ENCODE measurements around the gene JMJD1C. TPM values are rescaled to one million over a fixed set of nuclear protein-coding genes. Genes with fewer than 3 reads are reported as not detected.
A peak's percentile ranks its signal among the peaks of the same experiment; 100 is the strongest.

Gene JMJD1C
- total RNA-seq, 1 donor from 2014 or later: 34.6 TPM

- Histone ChIP-seq H3K9me3 (replicated peaks) (no peaks in the 10 kb centered on the region), H3K36me3 (no peaks in the 10 kb centered on the region), H3K4me1 (peaks cover 46% of the 10 kb centered on the region), H3K27me3 (ENCODE audit: low read depth) (no peaks in the 10 kb centered on the region), H3K4me3 (peak overlapping the region; percentile 12), H3K27ac (replicated peaks) (peak overlapping the region; percentile 21)
- TF ChIP-seq CTCF (IDR thresholded peaks at IDR 0.05; ENCODE audit: borderline replicate concordance): no peak
- DNase-seq: no peak
- intact Hi-C loops (cut with micrococcal nuclease): no loop called here
These were observed 50.0 kb downstream of the JMJD1C start for GRCh38 chr10:63415640-63416244.

- no peak overlapping the region for H3K27ac ChIP-seq (replicated peaks)
- TF ChIP-seq CTCF (IDR thresholded peaks at IDR 0.05; ENCODE audit: borderline replicate concordance): no peak
- intact Hi-C loops (cut with micrococcal nuclease): no loop called here
- no peaks in the 10 kb centered on the region for H3K36me3 ChIP-seq
- H3K27me3 ChIP-seq (ENCODE audit: low read depth): no peaks in the 10 kb centered on the region
- peaks cover 57% of the 10 kb centered on the region for H3K4me1 ChIP-seq
- no peaks in the 10 kb centered on the region for H3K9me3 ChIP-seq (replicated peaks)
- no peak overlapping the region for H3K4me3 ChIP-seq
- DNase-seq: no peak
These were observed 51.1 kb downstream of the JMJD1C start for GRCh38 chr10:63414481-63415260.

- TF ChIP-seq CTCF (IDR thresholded peaks at IDR 0.05; ENCODE audit: borderline replicate concordance): no peak
- no peaks in the 10 kb centered on the region for H3K9me3 ChIP-seq (replicated peaks)
- H3K4me3 ChIP-seq: no peak overlapping the region
- DNase-seq: no peak
- peaks cover 61% of the 10 kb centered on the region for H3K4me1 ChIP-seq
- no peak overlapping the region for H3K27ac ChIP-seq (replicated peaks)
- no peaks in the 10 kb centered on the region for H3K36me3 ChIP-seq
- intact Hi-C loops (cut with micrococcal nuclease): no loop called here
- H3K27me3 ChIP-seq (ENCODE audit: low read depth): no peaks in the 10 kb centered on the region
These were observed 52.3 kb downstream of the JMJD1C start for GRCh38 chr10:63413429-63413828.

GRCh38 chr10:63412304-63412703 is 53.5 kb downstream of the JMJD1C start:
- no peaks in the 10 kb centered on the region for H3K36me3 ChIP-seq
- no peak for TF ChIP-seq CTCF (IDR thresholded peaks at IDR 0.05; ENCODE audit: borderline replicate concordance)
- DNase-seq: no peak
- no peak overlapping the region for H3K27ac ChIP-seq (replicated peaks)
- intact Hi-C loops (cut with micrococcal nuclease): no loop called here
- H3K4me1 ChIP-seq: peaks cover 51% of the 10 kb centered on the region
- no peaks in the 10 kb centered on the region for H3K27me3 ChIP-seq (ENCODE audit: low read depth)
- no peaks in the 10 kb centered on the region for H3K9me3 ChIP-seq (replicated peaks)
- no peak overlapping the region for H3K4me3 ChIP-seq

GRCh38 chr10:63410633-63411032 is 55.1 kb downstream of the JMJD1C start:
- no peak for DNase-seq
- H3K36me3 ChIP-seq: no peaks in the 10 kb centered on the region
- H3K27me3 ChIP-seq (ENCODE audit: low read depth): no peaks in the 10 kb centered on the region
- no peaks in the 10 kb centered on the region for H3K9me3 ChIP-seq (replicated peaks)
- peaks cover 40% of the 10 kb centered on the region for H3K4me1 ChIP-seq
- TF ChIP-seq CTCF (IDR thresholded peaks at IDR 0.05; ENCODE audit: borderline replicate concordance): no peak
- no peak overlapping the region for H3K27ac ChIP-seq (replicated peaks)
- no peak overlapping the region for H3K4me3 ChIP-seq
- intact Hi-C loops (cut with micrococcal nuclease): no loop called here
